HEK293 (cell line): ENCODE data around the gene POLD1.

Experiments
- CTCF ChIA-PET: fragments of 350-600 bp; formaldehyde crosslinking; extraction: SDS; loops from one replicate; lab custom pipeline; 2021; ENCODE audit warnings: antibody characterized with exemption; lab: Yijun Ruan, JAX
- POLR2A ChIA-PET: fragments of 300-600 bp; formaldehyde crosslinking; extraction: SDS; loops from one replicate; lab custom pipeline; 2020; ENCODE audit warnings: antibody characterized with exemption, inconsistent platforms; lab: Yijun Ruan, JAX
- H3K27ac ChIP-seq: fragments of 200-500 bp; sonication (Bioruptor generic); 2 replicates; pipeline ENCODE4 v1.5.1; 2014; ENCODE audit warnings: low read depth, low read length, control low read depth, inconsistent platforms; ENCODE audit errors: extremely low read depth
- H3K36me3 ChIP-seq, 2 experiments: fragments of 200-500 bp in 1 of 2; sonication (Bioruptor generic) in 1 of 2; 1 replicate in 1 of 2; 2 replicates in 1 of 2; pipeline ENCODE4 v1.5.1; 2014 to 2017; ENCODE audit warnings: inconsistent platforms in 2 of 2, low read length in 2 of 2; ENCODE audit not compliant: control insufficient read depth in 2 of 2, insufficient read depth in 1 of 2
- H3K4me1 ChIP-seq: fragments of 200-500 bp; sonication (Bioruptor generic); 2 replicates; pipeline ENCODE4 v1.5.1; 2014; ENCODE audit warnings: mild to moderate bottlenecking, low read length, inconsistent platforms; ENCODE audit not compliant: control insufficient read depth, insufficient read depth
- H3K4me3 ChIP-seq: 2 replicates; pipeline ENCODE4 v1.5.1; 2011; ENCODE audit warnings: low read depth, mild to moderate bottlenecking, control low read depth, low read length, moderate library complexity
- H3K9me3 ChIP-seq: fragments of 200-500 bp; sonication (Bioruptor generic); 2 replicates; pipeline ENCODE4 v1.5.1; 2014; ENCODE audit warnings: low read depth, low read length, inconsistent platforms; ENCODE audit not compliant: control insufficient read depth, insufficient read depth
- ATF2 ChIP-seq: fragments of 450-650 bp; formaldehyde crosslinking; IDR thresholded peaks from 2 replicates; pipeline ENCODE4 v1.5.1; 2016; ENCODE audit warnings: missing biosample characterization, missing genetic modification characterization, low read depth
- BCL11B ChIP-seq: fragments of 450-650 bp; formaldehyde crosslinking; IDR thresholded peaks from 2 replicates; pipeline ENCODE4 v1.5.1; 2016; ENCODE audit warnings: low read depth, missing biosample characterization, missing genetic modification characterization
- CTCF ChIP-seq: fragments of 450-650 bp; formaldehyde crosslinking; IDR thresholded peaks from 2 replicates; pipeline ENCODE4 v1.5.1; 2016; ENCODE audit warnings: missing biosample characterization, missing genetic modification characterization
- GLI4 ChIP-seq: fragments of 450-650 bp; formaldehyde crosslinking; IDR thresholded peaks from 2 replicates; pipeline ENCODE4 v1.5.1; 2016; ENCODE audit warnings: missing biosample characterization, missing genetic modification characterization
- HIC1 ChIP-seq: fragments of 450-650 bp; formaldehyde crosslinking; IDR thresholded peaks from 2 replicates; pipeline ENCODE4 v1.5.1; 2016; ENCODE audit warnings: missing biosample characterization, missing genetic modification characterization
- KLF17 ChIP-seq: fragments of 450-650 bp; formaldehyde crosslinking; IDR thresholded peaks from 2 replicates; pipeline ENCODE4 v1.5.1; 2016; ENCODE audit warnings: missing biosample characterization, missing genetic modification characterization
- OSR2 ChIP-seq: fragments of 450-650 bp; formaldehyde crosslinking; IDR thresholded peaks from 2 replicates; pipeline ENCODE4 v1.5.1; 2016; ENCODE audit warnings: missing biosample characterization, missing genetic modification characterization
- ZBTB44 ChIP-seq: fragments of 450-650 bp; IDR thresholded peaks from 2 replicates; pipeline ENCODE4 v1.5.1; 2018; ENCODE audit warnings: missing biosample characterization, mild to moderate bottlenecking, missing genetic modification characterization
- ZFHX2 ChIP-seq: fragments of 450-650 bp; formaldehyde crosslinking; conservative IDR thresholded peaks from 2 replicates; pipeline ENCODE4 v1.5.1; 2016; ENCODE audit warnings: missing biosample characterization, missing genetic modification characterization
- ZFP37 ChIP-seq: fragments of 450-650 bp; formaldehyde crosslinking; IDR thresholded peaks from 2 replicates; pipeline ENCODE4 v1.5.1; 2016; ENCODE audit warnings: missing biosample characterization, missing genetic modification characterization
- ZIC2 ChIP-seq: fragments of 450-650 bp; formaldehyde crosslinking; IDR thresholded peaks from 2 replicates; pipeline ENCODE4 v1.5.1; 2016; ENCODE audit warnings: missing biosample characterization, missing genetic modification characterization
- ZNF324 ChIP-seq: fragments of 450-650 bp; formaldehyde crosslinking; IDR thresholded peaks from 2 replicates; pipeline ENCODE4 v1.5.1; 2016; ENCODE audit warnings: missing biosample characterization, missing genetic modification characterization
- ZNF354C ChIP-seq: fragments of 450-650 bp; formaldehyde crosslinking; IDR thresholded peaks from 2 replicates; pipeline ENCODE4 v1.5.1; 2016; ENCODE audit warnings: missing biosample characterization, missing genetic modification characterization, low read depth, borderline replicate concordance
- ZNF391 ChIP-seq: fragments of 450-650 bp; formaldehyde crosslinking; IDR thresholded peaks from 2 replicates; pipeline ENCODE4 v1.5.1; 2016; ENCODE audit warnings: low read depth, missing biosample characterization, missing genetic modification characterization, borderline replicate concordance
- ZNF423 ChIP-seq: fragments of 450-650 bp; formaldehyde crosslinking; IDR thresholded peaks from 2 replicates; pipeline ENCODE4 v1.5.1; 2016; ENCODE audit warnings: missing biosample characterization, missing genetic modification characterization
- ZNF544 ChIP-seq: fragments of 450-650 bp; formaldehyde crosslinking; IDR thresholded peaks from 2 replicates; pipeline ENCODE4 v1.5.0; 2017; ENCODE audit warnings: missing biosample characterization, missing genetic modification characterization
- ZNF549 ChIP-seq: fragments of 450-650 bp; IDR thresholded peaks from 2 replicates; pipeline ENCODE4 v1.5.1; 2018; ENCODE audit warnings: missing biosample characterization, missing genetic modification characterization, mild to moderate bottlenecking, inconsistent platforms, moderate library complexity
- ZNF560 ChIP-seq: fragments of 450-650 bp; formaldehyde crosslinking; IDR thresholded peaks from 2 replicates; pipeline ENCODE4 v1.5.1; 2017; ENCODE audit warnings: missing biosample characterization, missing genetic modification characterization, borderline replicate concordance
- ZNF776 ChIP-seq: fragments of 450-650 bp; formaldehyde crosslinking; IDR thresholded peaks from 2 replicates; pipeline ENCODE4 v1.5.0; 2017; ENCODE audit warnings: missing biosample characterization, missing genetic modification characterization, borderline replicate concordance
- ZNF792 ChIP-seq: fragments of 450-650 bp; formaldehyde crosslinking; IDR thresholded peaks from 2 replicates; pipeline ENCODE4 v1.5.1; 2016; ENCODE audit warnings: missing biosample characterization, missing genetic modification characterization
- ZSCAN16 ChIP-seq: fragments of 450-650 bp; formaldehyde crosslinking; IDR thresholded peaks from 2 replicates; pipeline ENCODE4 v1.5.1; 2016; ENCODE audit warnings: missing biosample characterization, missing genetic modification characterization

The POLD1 gene

GRCh38 chr19:50384685-50385535 is 763 bp downstream of the POLD1 start (continued):
- TF ChIP-seq ZFHX2 (peak; percentile 97), KLF17 (0 out of 2 replicates have a peak, but pooled peaks have one; percentile 2), ZNF324 (tag by site-specific recombination) (no peak)

GRCh38 chr19:50387176-50387867 is 3.2 kb downstream of the POLD1 start:
- TF ChIP-seq KLF17 = no peak
- TF ChIP-seq ZNF354C (tag by site-specific recombination) = no peak
- no peak for TF ChIP-seq GLI4
- no peak for TF ChIP-seq ZNF391
- peak; percentile 25; the same call in 1 of the 2 replicates for TF ChIP-seq ATF2 (tag by site-specific recombination)
- no peak for TF ChIP-seq ZNF549
- 0 out of 2 replicates have a peak overlapping the region, but pooled peaks have one; percentile 22 for H3K27ac ChIP-seq
- ChIA-PET CTCF (interaction anchor here (0.5 to 1.8 kb wide), 5 partner anchors 28 to 817 kb away, joined by 3 to 5 read pairs (median 3); no protein-coding TSS in a partner anchor), POLR2A (no interaction called here)
- H3K36me3 ChIP-seq = peaks cover 35 to 43% of the 10 kb centered on the region in 2 experiments
- H3K9me3 ChIP-seq = no peaks in the 10 kb centered on the region
- H3K4me3 ChIP-seq = no peak overlapping the region
- H3K4me1 ChIP-seq = 0 out of 2 replicates have a peak, but pooled peaks cover 2% of the 10 kb centered on the region

GRCh38 chr19:50387868-50388245 is 3.7 kb downstream of the POLD1 start:
- Histone ChIP-seq H3K36me3 (peaks cover 40 to 46% of the 10 kb centered on the region in 2 experiments), H3K4me1 (0 out of 2 replicates have a peak, but pooled peaks cover 2% of the 10 kb centered on the region), H3K4me3 (no peak overlapping the region), H3K27ac (0 out of 2 replicates have a peak overlapping the region, but pooled peaks have one; percentile 22), H3K9me3 (no peaks in the 10 kb centered on the region)
- ChIA-PET CTCF (interaction anchor here (0.5 to 0.9 kb wide), 3 partner anchors 19 to 817 kb away, joined by 3 to 4 read pairs (median 3); no protein-coding TSS in a partner anchor), POLR2A (no interaction called here)
- TF ChIP-seq BCL11B (tag by site-specific recombination) = no peak
- no peak for TF ChIP-seq ZNF391
- TF ChIP-seq ZNF544 (tag by site-specific recombination) = no peak
- TF ChIP-seq GLI4 = no peak
- TF ChIP-seq HIC1 (tag by site-specific recombination) = no peak
- TF ChIP-seq ZNF792 (tag by site-specific recombination) = no peak
- TF ChIP-seq OSR2 = no peak
- no peak for TF ChIP-seq ZFP37
- no peak for TF ChIP-seq ZIC2
- TF ChIP-seq ZNF423 (tag by site-specific recombination) = no peak
- TF ChIP-seq CTCF (tag by site-specific recombination) = no peak
- TF ChIP-seq ZNF776 (tag by site-specific recombination) = no peak
- TF ChIP-seq ZNF560 (tag by site-specific recombination) = no peak
- TF ChIP-seq ZSCAN16 (tag by site-specific recombination) = no peak
- TF ChIP-seq ZBTB44 (tag by site-specific recombination) = no peak
